ENCODE measurements around the gene CEP290. TPM values are rescaled to one million over a fixed set of nuclear protein-coding genes. Genes with fewer than 3 reads are reported as not detected.

Gene CEP290
- total RNA-seq, 2 donors from 2014 or later = 19.1 to 34.8 TPM

- TF ChIP-seq CTCF (conservative IDR thresholded peaks at IDR 0.05) = no peak
- H3K27ac Mint-ChIP-seq = no peak overlapping the region
- WGBS, 2 experiments (ENCODE audit: insufficient coverage in 1 of 2, insufficient read length in 1 of 2) = 81% methylated on average over 3 of the region's 3 CpGs; no CpG with 5 or more reads in 1 of the 2 experiments
- no peaks in the 10 kb centered on the region for H3K4me1 ChIP-seq (ENCODE audit: control insufficient read depth, insufficient read depth, low read length)
- no peak overlapping the region for H3K4me3 Mint-ChIP-seq
- peaks cover 51% of the 10 kb centered on the region for H3K9me3 ChIP-seq (ENCODE audit: control insufficient read depth, low read length)
- peaks cover 71% of the 10 kb centered on the region for H3K36me3 Mint-ChIP-seq (ENCODE audit: low read depth)
- peaks cover 33% of the 10 kb centered on the region for H3K9me3 Mint-ChIP-seq
- no peaks in the 10 kb centered on the region for H3K27me3 ChIP-seq (ENCODE audit: control insufficient read depth, insufficient read depth, low read length, poor library complexity, severe bottlenecking)
- H3K4me3 ChIP-seq (ENCODE audit: low read length) = no peak overlapping the region
- H3K27ac ChIP-seq (ENCODE audit: low read depth, low read length) = no peak overlapping the region
- no peak overlapping the region for H3K9ac ChIP-seq (ENCODE audit: extremely low read depth, low read length, poor library complexity, severe bottlenecking)
- peaks cover 42% of the 10 kb centered on the region for H3K36me3 ChIP-seq (ENCODE audit: control insufficient read depth, insufficient read depth, low read length)
- DNase-seq = no peak
- no peaks in the 10 kb centered on the region for H3K27me3 Mint-ChIP-seq (ENCODE audit: insufficient read depth)
- peaks cover 9% of the 10 kb centered on the region for H3K4me1 Mint-ChIP-seq
Observed at GRCh38 chr12:88184196-88184595, 42.3 kb upstream of the CEP290 start.

GRCh38 chr12:88182416-88182815 lies 40.5 kb upstream of the CEP290 start:
- peaks cover 72% of the 10 kb centered on the region for H3K36me3 Mint-ChIP-seq (ENCODE audit: low read depth)
- no peaks in the 10 kb centered on the region for H3K27me3 ChIP-seq (ENCODE audit: control insufficient read depth, insufficient read depth, low read length, poor library complexity, severe bottlenecking)
- peaks cover 33% of the 10 kb centered on the region for H3K9me3 Mint-ChIP-seq
- H3K27ac ChIP-seq (ENCODE audit: low read depth, low read length) = no peak overlapping the region
- H3K27me3 Mint-ChIP-seq (ENCODE audit: insufficient read depth) = no peaks in the 10 kb centered on the region
- no peak overlapping the region for H3K4me3 ChIP-seq (ENCODE audit: low read length)
- no peak overlapping the region for H3K9ac ChIP-seq (ENCODE audit: extremely low read depth, low read length, poor library complexity, severe bottlenecking)
- no peak overlapping the region for H3K27ac Mint-ChIP-seq
- peaks cover 48% of the 10 kb centered on the region for H3K36me3 ChIP-seq (ENCODE audit: control insufficient read depth, insufficient read depth, low read length)
- 100% methylated on average over 2 of the region's 3 CpGs; no CpG with 5 or more reads in 1 of the 2 experiments for WGBS, 2 experiments (ENCODE audit: insufficient coverage in 1 of 2, insufficient read length in 1 of 2)
- DNase-seq = no peak
- peaks cover 51% of the 10 kb centered on the region for H3K9me3 ChIP-seq (ENCODE audit: control insufficient read depth, low read length)
- H3K4me1 Mint-ChIP-seq = peaks cover 11% of the 10 kb centered on the region
- no peak for TF ChIP-seq CTCF (conservative IDR thresholded peaks at IDR 0.05)
- H3K4me1 ChIP-seq (ENCODE audit: control insufficient read depth, insufficient read depth, low read length) = no peaks in the 10 kb centered on the region
- no peak overlapping the region for H3K4me3 Mint-ChIP-seq

- peaks cover 33% of the 10 kb centered on the region for H3K9me3 Mint-ChIP-seq
- Histone ChIP-seq H3K27me3 (ENCODE audit: control insufficient read depth, insufficient read depth, low read length, poor library complexity, severe bottlenecking) (no peaks in the 10 kb centered on the region), H3K36me3 (ENCODE audit: control insufficient read depth, insufficient read depth, low read length) (peaks cover 48% of the 10 kb centered on the region), H3K9me3 (ENCODE audit: control insufficient read depth, low read length) (peaks cover 51% of the 10 kb centered on the region), H3K4me3 (ENCODE audit: low read length) (no peak overlapping the region), H3K4me1 (ENCODE audit: control insufficient read depth, insufficient read depth, low read length) (no peaks in the 10 kb centered on the region), H3K9ac (ENCODE audit: extremely low read depth, low read length, poor library complexity, severe bottlenecking) (no peak overlapping the region), H3K27ac (ENCODE audit: low read depth, low read length) (no peak overlapping the region)
- peaks cover 76% of the 10 kb centered on the region for H3K36me3 Mint-ChIP-seq (ENCODE audit: low read depth)
- H3K27me3 Mint-ChIP-seq (ENCODE audit: insufficient read depth) = no peaks in the 10 kb centered on the region
- 78 to 95% methylated on average over 1 to 3 of the region's 3 CpGs for WGBS, 2 experiments (ENCODE audit: insufficient coverage in 1 of 2, insufficient read length in 1 of 2)
- H3K4me3 Mint-ChIP-seq = no peak overlapping the region
- no peak for TF ChIP-seq CTCF (conservative IDR thresholded peaks at IDR 0.05)
- no peak for DNase-seq
- H3K4me1 Mint-ChIP-seq = peaks cover 11% of the 10 kb centered on the region
- H3K27ac Mint-ChIP-seq = no peak overlapping the region
Observed at GRCh38 chr12:88181881-88182280, 40.0 kb upstream of the CEP290 start.

Data from endodermal cell (in vitro differentiated cells).